Inferior parietal cortex (tissue), 1 donor: ENCODE data around the gene CDH8.

Experiments
- DNase-seq: peaks from one replicate; pipeline ENCODE4 v3.0.0-alpha.2; 2016; ENCODE audit errors: extremely low spot score

Gene CDH8, protein sequence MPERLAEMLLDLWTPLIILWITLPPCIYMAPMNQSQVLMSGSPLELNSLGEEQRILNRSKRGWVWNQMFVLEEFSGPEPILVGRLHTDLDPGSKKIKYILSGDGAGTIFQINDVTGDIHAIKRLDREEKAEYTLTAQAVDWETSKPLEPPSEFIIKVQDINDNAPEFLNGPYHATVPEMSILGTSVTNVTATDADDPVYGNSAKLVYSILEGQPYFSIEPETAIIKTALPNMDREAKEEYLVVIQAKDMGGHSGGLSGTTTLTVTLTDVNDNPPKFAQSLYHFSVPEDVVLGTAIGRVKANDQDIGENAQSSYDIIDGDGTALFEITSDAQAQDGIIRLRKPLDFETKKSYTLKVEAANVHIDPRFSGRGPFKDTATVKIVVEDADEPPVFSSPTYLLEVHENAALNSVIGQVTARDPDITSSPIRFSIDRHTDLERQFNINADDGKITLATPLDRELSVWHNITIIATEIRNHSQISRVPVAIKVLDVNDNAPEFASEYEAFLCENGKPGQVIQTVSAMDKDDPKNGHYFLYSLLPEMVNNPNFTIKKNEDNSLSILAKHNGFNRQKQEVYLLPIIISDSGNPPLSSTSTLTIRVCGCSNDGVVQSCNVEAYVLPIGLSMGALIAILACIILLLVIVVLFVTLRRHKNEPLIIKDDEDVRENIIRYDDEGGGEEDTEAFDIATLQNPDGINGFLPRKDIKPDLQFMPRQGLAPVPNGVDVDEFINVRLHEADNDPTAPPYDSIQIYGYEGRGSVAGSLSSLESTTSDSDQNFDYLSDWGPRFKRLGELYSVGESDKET

DNA sequence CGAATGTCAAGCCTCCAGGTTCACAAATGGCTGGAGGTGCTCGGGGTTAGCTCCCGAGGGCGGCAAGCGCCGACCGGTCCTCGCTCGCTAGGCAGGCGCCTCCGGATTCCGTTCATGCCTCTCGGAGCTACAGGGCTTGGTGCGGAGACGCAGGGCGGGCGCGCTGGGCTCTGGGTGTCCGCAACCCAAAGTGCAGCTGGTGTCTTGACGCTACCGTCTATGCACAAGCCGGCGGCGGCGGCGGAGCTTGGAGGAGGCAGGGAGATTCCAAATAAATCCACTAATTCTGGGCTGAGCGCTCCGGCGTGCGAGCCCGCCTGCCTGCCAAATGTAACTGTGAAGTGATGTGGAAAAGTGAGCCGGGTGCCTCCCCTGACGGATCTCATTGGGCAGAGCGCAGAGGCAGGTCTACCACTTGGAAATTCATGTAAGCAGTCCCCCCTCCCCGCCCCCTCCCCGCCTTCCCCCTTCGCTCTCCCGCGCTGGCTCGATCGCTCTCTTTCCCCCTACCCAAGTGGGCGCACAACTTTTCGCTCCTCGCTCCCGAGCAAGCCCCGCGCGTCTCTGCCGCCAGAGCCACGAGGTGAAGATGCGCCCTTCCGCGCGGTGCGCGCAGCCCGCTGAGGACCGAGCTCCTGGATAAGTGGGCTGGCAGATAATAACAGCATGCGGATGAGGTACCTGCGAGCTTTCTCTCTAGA lies at the start of gene CDH8:
Gene CDH8, minus strand, starts transcription at position 338 of the 701 bp plus-strand sequence. CDS start 15,035 bp downstream, outside the sequence.
- no peak for DNase-seq

DNA sequence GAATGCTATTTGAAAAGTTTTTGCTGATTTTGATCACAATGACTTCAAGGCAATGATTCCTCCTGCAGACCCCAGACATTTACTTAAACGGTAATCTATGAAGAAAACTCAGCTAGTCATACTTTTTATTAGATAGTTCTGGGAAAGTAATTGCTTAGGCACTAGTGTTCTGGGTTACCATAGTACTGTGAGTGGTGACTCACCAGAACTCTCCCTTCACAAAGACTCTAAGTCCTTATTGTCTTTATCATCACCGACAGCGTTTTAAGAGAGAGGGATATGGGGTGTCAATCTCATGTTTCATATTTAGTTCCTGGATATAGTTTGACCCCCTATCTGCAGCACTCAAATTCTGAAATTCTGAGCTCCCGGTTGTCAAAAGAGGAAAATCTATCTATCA lies 43.0 kb upstream of the CDH8 start:
- DNase-seq: no peak

DNA sequence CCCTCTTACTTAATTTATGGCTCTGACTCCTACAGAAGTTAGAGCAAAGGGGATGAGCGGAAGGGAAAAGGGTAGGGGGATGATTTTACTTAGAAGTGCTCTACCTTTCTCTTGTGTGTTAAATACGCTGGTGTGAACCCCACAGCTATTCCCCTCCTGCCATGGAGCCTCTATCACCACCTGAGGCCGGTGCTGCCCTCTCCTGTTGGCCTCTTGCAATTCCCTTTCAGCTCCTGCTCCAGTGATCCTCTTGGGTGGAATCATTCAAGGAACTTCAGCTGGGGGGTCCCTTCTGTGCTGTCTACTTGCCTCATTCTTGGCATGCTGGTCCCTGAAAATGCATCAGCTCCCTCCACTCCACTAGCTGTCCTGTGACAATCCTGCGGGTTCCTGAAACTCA lies 41.8 kb upstream of the CDH8 start:
- no peak for DNase-seq

DNA sequence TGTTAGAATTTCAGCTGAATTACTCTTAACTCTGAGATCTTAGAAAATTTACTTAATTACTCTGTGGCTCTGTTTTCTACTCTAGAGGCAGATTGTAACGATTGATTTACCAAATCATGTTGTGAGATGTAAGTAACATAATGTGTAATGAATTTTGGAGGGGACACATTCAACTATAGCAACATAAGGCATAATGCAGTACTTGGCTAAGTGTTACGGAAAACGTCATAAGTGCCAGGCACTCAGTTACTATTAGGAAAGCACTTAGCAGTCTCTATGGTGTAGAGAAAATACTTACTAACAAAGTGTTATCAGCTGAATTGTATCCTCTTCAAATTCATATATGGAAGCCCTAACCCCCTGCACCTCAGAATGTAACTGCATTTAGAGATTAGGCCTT lies 40.6 kb upstream of the CDH8 start:
- DNase-seq: no peak

DNA sequence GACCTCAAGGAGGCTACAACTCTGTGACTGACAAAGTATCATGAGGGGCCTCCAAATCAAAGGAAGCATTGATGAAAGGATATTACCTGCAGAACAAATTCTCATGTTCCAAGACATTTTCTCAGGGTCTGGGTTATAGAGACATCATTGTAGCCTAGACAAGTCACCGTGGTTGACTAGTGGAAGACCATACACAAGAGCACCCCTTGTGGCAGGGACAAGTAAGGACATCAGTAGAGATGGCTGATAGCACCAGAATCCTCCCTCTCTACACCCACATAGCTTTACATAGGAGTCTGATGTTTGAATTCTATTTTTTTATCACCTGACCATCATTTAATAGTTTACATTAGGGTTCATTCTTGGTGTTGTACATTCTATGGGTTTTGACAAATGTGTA lies 32.5 kb upstream of the CDH8 start:
- DNase-seq: no peak

DNA sequence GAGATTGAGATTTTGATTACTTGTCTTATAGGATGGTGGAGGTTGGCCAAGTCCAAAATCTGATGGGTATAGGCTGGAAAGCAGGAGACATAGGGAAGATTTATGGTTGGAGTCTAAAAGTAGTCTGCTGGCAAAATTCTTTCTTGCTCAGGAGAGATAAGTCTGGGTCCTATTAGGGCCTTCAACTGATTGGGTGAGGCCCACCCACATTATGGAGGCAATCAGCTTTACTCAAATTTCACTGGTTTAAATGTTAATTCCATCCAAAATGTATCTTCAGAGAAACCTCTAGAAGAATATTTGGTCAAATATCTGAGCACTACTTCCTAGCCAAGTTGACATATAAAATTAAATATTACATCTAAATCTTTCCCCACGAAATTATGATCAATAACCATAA lies 31.7 kb upstream of the CDH8 start:
- DNase-seq: no peak

DNA sequence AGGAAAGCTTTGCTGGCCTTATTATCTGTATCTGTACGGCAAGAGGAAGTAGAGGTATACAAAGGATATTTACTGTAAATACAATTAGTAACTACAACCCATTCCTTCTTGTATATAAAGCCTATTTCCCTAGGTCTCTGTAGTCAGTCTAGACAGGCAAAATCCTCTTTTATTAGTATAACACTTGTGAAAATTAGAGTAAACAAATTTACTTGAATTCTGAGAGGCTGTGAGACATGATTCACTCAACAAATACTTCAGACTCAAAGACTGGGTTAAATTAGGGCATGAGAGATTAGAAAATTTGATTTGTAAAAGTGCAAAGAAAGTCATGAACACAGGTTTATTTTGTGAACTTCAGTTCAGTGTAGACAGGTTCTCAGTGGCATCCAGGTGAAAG lies 30.9 kb upstream of the CDH8 start:
- no peak for DNase-seq

DNA sequence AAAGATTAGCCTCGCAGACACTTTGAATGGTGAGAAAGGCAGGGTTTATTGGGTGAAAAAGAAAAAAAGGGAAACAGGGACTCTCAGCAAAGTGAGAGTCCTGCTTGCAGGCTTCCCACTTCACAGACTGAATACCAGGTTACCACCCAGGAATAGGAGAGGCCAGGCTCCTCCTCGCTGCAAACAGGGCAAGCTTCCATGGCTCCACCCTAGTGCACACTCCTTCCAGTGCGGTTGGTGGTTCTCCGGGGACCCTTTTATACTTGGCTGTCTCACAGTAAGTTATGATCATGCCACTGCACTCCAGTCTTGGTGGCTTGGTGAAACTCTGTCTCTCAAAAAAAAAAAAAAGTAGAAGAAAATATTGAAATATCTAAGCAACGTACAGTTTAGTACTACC lies 30.5 kb upstream of the CDH8 start:
- DNase-seq: no peak

DNA sequence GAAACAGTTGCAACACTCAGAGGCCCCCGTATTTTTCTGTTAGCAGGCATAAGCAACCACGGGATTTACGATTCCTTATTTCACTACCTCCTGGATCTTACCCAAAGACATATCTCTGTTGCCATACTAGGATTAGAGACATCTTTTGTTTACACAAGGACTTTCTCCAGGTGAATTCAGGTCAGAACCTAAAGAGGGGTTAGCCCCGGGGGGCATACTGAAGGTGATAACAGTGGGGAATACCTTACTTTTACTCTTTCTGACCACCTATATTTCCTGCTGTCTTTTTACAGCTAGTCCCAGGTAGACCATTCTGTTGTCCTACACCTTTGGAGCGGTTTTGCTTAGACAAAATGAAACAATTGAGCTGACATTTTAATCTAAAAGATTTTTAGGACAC lies 27.9 kb upstream of the CDH8 start:
- DNase-seq: no peak

DNA sequence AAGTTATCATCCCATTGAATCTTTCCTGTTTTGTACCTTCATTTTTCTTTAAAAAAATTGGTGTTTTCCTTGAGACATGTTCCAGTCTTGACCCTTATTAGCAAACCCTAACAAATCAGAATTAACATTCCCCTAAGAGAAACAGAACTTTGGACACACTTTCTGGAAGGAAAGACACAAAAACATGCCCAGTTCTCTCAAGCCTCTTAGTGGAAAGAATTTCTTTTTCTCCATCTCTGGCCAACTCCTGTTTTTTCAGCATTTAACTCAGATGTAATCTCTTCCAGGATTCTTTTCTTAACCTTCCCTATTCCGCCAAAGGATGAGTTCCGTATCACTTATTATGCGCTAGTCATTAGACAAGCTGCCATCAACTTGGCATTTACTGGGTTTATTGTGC lies 23.9 kb upstream of the CDH8 start:
- no peak for DNase-seq

DNA sequence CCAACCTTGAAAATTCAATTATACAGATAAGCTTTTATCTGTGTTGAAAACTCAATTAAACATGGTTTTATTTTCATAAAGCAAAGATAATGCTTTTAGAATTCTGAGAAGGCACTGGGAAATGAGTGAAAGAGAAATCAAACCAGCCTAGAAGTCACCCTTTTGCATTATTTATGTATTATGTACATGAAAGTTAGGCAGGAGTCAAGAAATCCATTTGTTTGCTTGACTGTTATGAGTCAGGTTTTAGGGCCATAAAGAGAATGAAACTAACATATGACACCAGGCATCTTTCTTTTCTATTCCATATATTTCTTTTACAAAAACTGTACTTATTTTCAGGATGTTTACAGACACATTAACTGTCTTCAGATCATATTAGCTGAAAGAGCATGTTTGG lies 23.3 kb upstream of the CDH8 start:
- DNase-seq: no peak

DNA sequence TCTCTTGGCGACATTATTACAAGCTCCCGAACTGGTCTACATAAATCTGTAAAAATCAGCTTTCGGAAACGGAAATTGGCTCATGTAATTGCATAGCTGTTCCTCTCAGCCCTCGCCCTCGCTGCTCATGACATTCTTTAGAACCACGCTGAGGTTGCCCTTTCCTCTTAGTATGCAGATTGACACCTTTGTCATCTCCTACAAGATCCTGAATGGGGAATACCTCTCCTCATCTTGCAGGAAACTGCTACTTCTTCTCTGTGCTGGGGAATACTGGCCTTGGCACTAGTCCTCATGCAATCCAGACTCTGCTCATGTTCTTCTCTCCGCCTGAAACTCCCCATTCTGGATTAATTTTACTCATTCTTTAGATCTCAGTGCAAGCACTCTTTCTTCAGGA lies 22.2 kb upstream of the CDH8 start:
- DNase-seq: no peak

DNA sequence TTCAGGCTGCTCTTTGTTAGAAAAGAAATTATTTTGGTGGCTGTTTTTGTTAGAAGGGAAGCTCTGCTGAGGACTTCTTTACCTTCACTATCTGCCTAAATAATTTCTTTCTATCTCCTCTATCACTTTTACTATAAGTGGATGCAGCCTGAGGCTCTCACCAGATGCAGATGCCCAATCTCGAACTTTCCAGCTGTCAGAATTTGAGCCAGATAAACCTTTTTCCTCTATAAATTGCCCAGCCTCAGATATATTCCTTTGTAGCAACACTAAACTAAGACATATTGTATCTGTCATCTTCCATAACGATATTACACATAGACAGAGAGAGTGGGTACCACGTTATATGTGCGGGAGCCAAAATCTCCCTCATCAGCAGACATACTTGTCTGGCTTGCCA lies 15.7 kb upstream of the CDH8 start:
- no peak for DNase-seq

DNA sequence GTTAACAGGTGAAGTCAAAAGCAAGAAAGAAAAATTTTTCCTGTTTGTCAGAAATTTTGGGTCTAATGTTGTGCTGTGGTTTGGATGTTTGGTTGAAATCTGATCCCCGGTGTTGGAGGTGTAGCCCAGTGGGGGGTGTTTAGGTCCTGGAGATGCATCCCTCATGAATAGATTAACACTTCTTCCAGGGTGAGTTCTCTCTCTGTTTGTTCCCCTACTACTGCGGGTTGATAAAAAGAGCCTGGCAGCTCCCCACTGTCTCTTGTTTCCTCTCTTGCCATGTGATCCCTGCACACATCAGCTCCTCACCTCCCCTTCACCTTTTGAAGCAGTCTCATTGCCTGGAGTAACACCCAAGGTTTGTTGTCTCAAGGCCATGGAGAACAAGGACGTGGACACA lies 14.6 kb upstream of the CDH8 start:
- DNase-seq: no peak

DNA sequence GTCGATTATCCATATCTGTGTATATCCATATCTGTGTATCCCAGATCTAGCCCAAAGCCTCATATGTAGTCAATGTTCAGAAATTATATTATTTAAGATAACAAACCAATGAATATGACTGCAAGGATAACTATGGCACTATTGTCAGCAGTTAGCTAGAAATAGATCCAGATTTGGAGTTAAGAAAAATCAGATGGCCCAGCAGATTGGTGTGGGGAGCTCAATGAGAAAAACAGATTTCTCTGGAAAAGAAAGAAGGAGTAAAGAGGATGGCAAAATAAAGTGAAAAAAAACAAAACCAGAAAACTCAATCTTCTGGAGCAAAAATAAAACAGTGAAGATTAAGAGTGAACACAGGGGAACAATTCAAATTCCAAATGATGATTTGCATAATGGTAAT lies 10.6 kb upstream of the CDH8 start:
- no peak for DNase-seq

DNA sequence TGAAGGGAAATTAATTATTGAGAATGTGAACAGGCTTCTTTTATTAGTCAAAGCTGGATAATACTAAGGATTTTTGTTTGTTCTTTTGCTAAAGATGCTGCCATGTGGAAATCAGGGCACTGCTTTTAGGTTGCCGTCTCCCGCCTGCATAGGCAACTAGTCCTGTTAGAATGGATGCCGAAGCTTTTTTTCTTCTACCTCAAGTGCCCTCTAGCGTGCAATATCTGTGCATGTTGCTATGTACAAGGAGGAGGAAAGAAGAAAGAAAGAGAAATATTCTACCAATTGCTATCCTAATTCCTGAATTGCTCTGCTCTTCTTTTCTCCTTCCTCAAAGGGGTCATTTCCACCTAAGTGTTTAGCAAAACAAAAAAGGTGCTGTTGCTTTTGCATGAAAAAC lies 5.2 kb upstream of the CDH8 start:
- DNase-seq: peak; percentile 89

DNA sequence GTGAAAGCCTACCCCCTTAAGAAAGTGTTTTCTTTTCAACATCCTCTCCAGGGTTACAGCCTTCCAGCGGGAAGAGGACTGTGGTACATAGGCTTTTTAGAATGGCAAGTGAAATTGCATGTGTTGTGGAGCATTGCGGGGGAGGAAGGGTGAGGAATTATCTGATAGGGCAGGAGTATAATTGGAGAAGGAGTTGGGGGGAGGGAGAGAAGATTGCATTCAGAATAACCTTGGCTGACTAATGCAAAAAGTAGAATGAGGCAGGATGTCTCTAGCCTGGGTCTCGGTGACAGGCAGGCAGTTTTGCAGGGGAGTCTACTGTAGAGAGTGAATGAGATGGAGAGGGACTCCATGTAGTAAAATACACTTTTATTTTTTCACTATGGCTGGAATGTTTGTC lies 2.4 kb upstream of the CDH8 start:
- no peak for DNase-seq

DNA sequence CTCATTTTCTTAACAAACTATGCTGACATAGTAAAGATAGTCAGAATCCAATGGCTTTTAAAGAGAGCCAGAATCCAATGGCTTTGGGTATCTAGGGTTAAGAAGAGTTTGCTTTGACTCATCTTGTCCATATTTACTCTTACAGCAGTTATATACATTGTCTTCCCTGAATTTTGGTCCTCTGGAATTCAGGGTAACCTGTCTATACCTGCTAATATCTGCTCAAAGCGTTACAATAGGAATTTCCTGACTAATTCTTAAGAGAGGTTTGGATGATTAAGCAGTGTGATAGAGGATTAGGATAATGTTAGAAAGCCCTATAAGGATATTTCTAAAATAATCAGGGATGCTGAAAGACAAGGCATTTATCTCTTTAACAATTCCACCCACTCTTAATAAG lies 2.0 kb upstream of the CDH8 start:
- no peak for DNase-seq

DNA sequence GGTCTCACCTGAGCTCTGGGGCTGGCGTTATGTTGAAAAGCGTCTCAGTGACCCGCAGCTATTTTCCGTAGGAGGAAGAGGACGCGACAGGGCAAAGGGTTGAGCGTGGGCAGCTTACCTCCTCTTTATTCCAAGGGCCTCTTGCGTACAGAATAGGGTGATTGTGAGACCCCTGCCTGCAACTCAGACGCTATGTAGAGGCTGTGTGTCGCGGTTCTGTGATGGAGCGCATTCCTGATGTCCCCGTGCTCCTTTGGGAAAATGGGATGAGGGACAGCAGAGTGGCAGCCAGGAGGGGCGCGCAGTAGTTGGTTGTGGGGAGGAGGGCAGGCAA lies 531 bp upstream of the CDH8 start:
- no peak for DNase-seq

DNA sequence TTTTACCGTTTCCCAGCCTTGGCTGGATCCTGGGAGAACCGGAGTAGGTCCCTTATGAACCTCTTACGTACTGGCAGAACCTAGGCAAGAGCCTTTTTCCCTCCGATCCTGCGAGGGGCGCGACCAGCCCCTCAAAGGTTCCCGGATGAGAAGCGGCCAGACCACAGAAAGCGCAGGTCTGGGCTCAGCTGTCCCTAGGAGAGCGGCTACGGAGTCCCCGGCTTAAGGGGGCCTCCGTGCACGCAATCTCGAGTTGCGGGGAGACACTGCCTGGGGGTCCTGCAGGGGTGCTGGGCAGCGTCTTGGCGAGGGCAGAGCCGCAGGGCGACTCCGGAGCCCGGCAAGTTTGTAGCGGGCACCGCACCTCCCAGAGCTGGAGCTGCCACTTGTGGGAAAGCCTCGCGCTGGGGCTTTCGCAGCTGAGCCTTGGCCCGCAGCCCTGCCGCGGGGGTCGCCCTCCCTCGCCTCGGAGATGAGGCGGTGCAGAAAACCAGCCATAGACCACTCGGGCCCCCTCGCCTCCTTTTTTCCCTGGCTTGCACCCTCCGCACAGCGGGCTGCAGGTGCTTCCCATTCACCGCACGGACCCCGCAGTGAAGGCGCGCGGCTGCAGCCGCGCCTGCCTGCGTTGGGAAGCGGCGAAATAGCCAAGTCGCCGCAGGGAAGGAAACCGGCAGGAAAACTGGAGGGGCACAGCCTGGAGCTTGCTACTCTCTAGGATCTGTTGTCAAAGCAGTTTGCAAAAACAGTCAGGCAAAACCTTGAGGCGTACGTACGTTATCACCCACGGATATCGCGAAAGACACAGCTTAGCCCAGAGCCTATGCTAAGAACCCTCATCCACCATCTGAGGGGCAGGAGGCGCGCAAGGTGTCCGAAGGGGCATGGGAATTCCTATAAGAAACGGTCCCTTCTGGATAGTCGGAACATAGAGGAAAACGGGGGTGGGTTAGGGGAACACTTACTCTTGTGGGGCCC lies 834 bp downstream of the CDH8 start:
- no peak for DNase-seq

DNA sequence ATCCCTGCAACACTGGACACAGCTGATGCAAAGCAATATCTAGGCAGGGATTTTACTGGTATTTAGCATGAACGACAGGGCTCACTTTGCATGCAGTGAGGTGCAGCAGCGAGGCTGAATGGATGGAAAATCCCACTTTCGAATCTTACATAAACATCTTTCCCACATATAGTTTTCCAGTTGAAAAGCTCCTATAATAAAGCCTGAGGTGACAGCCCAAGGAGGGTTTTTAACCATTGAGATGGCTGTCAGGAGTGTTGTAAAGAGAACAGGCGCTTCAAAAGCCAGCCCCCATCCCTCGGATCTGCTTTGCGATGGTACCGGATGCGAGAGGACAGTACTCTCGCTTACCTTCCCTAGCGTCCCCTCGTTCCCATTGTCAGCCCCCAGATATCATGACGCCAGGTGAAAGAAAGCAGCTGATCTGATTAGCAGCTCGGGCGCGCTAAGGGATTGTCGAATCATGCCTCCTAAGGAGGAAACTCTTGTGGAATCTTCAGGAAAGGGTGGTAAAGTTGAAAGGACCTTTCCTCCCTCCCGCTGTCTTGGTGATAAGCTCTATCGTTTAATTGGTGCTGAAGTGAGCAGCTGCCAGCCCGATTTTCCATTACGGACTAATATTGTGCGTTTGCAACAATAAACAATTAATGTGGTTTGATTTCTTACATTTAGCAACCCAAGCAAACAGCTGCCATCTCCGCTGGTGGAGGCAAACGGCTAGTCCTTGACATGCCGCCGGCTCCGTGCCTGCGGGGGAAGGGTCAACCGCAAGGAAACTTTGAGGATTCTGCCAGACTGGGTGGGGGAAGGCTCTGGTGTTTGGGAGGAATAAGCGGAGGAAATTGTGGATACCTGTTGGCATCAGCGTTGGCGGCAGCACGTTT lies 1.8 kb downstream of the CDH8 start:
- peak; percentile 57 for DNase-seq
